Endodermal cell (in vitro differentiated cells): ENCODE measurements around the gene SLC9C2. TPM values are rescaled to one million over a fixed set of nuclear protein-coding genes. Genes with fewer than 3 reads are reported as not detected.
A peak's percentile ranks its signal among the peaks of the same experiment; 100 is the strongest.
"Not testable (repeated sequence)": the region's sequence is repeated elsewhere in the genome, so short reads cannot be mapped to it uniquely, and the experiment has no call there.

ENCODE experiments used
- DNase-seq: peaks from one replicate; pipeline ENCODE4 v3.0.0-alpha.2; 2017
- H3K27ac ChIP-seq: 2 replicates; pipeline ENCODE4 v1.5.1; 2013; ENCODE audit warnings: mild to moderate bottlenecking, low read depth, low read length, moderate library complexity
- H3K27me3 ChIP-seq: 2 replicates; pipeline ENCODE4 v1.6.1; 2013; ENCODE audit warnings: mild to moderate bottlenecking, low read length, moderate library complexity; ENCODE audit not compliant: insufficient read depth, control insufficient read depth, poor library complexity, severe bottlenecking
- H3K36me3 ChIP-seq: 2 replicates; pipeline ENCODE4 v1.7.0; 2013; ENCODE audit warnings: mild to moderate bottlenecking, low read length, moderate library complexity; ENCODE audit not compliant: control insufficient read depth, insufficient read depth
- H3K4me1 ChIP-seq: one replicate; pipeline ENCODE4 v1.7.0; 2013; ENCODE audit warnings: low read length; ENCODE audit not compliant: control insufficient read depth, insufficient read depth
- H3K4me3 ChIP-seq: 2 replicates; pipeline ENCODE4 v1.5.1; 2013; ENCODE audit warnings: mild to moderate bottlenecking, low read length, moderate library complexity
- H3K9ac ChIP-seq: 2 replicates; pipeline ENCODE4 v1.6.1; 2013; ENCODE audit warnings: mild to moderate bottlenecking, low read length, moderate library complexity; ENCODE audit not compliant: poor library complexity, severe bottlenecking; ENCODE audit errors: extremely low read depth
- H3K9me3 ChIP-seq: 2 replicates; pipeline ENCODE4 v1.6.1; 2013; ENCODE audit warnings: mild to moderate bottlenecking, low read length, moderate library complexity; ENCODE audit not compliant: control insufficient read depth
- H3K27ac Mint-ChIP-seq: 2 replicates; pipeline ENCODE4 v1.8.0; 2020; ENCODE audit warnings: mixed read lengths
- H3K27me3 Mint-ChIP-seq: 2 replicates; pipeline ENCODE4 v1.8.0; 2021; ENCODE audit warnings: mild to moderate bottlenecking, mixed read lengths; ENCODE audit not compliant: insufficient read depth
- H3K36me3 Mint-ChIP-seq: 2 replicates; pipeline ENCODE4 v1.8.0; 2020; ENCODE audit warnings: low read depth, mixed read lengths
- H3K4me1 Mint-ChIP-seq: 2 replicates; pipeline ENCODE4 v1.8.0; 2020; ENCODE audit warnings: mixed read lengths
- H3K4me3 Mint-ChIP-seq: 2 replicates; pipeline ENCODE4 v1.8.0; 2020; ENCODE audit warnings: mild to moderate bottlenecking, moderate library complexity, mixed read lengths
- H3K9me3 Mint-ChIP-seq: 2 replicates; pipeline ENCODE4 v1.8.0; 2020; ENCODE audit warnings: mild to moderate bottlenecking, mixed read lengths
- WGBS, 2 experiments: methylation state at CpG; one replicate each; pipeline versions ENCODE4 v1.1.5 to v1.1.7; 2013; ENCODE audit warnings: missing lambda C conversion rate in 2 of 2, mixed read lengths in 1 of 2; ENCODE audit not compliant: insufficient coverage in 1 of 2, insufficient read length in 1 of 2; 5-methylcytosine and 5-hydroxymethylcytosine counted together
- long read RNA-seq, 4 experiments: library from polyadenylated mRNA in 2 of 4; library from RNA in 1 of 4; library from capped mRNA in 1 of 4; stranded (forward) in 3 of 4; unstranded in 1 of 4; transcript quantifications; one replicate each; pipeline ENCODE4 v2.0.0, GENCODE V29; 2020 to 2021; ENCODE audit warnings: inconsistent platforms in 1 of 4
- polyA plus RNA-seq, 2 experiments: library from polyadenylated mRNA; stranded (reverse); fragments of 50-300 nt; gene quantifications; one replicate each; pipeline ENCODE4 v1.2.3, GENCODE V29; 2013
- total RNA-seq, 2 donors: library from RNA; stranded (reverse); fragmentation: NEBNext Ultra II Directional in 1 of 2; extraction: Animal tissue kit (Norgen Biotek cat#: 25700) in 1 of 2; gene quantifications; 2 replicates in 1 of 2; 3 replicates in 1 of 2; pipeline ENCODE4 v1.2.1, GENCODE V29; 2021
- TF ChIP-seq, protein P1 (sequence below): fragments of 200-600 bp; sonication (generic); conservative IDR thresholded peaks from 2 replicates; pipeline ENCODE4 v1.5.0; 2021; ENCODE audit warnings: antibody characterized with exemption, mild to moderate bottlenecking

Gene SLC9C2
- not detected for total RNA-seq
- not detected for polyA plus RNA-seq (2013, experiment 1 of 2)
- not detected for polyA plus RNA-seq (2013, experiment 2 of 2)
- long read RNA-seq, experiment 1, partial matches to known transcripts, result 0 of 1 reads
- long read RNA-seq, experiment 1, other reads (novel, unspliced or antisense), result 1 of 1 reads
- long read RNA-seq, experiment 2, result 0 reads
- long read RNA-seq, experiment 3, result 0 reads
- long read RNA-seq, experiment 4, partial matches to known transcripts, result 0 of 1 reads
- long read RNA-seq, experiment 4, other reads (novel, unspliced or antisense), result 1 of 1 reads

GRCh38 chr1:173603056-173603591 is at the start of gene SLC9C2:
TSS of gene SLC9C2 (minus strand) at chr1:173603072. CDS start at chr1:173601776, 1,296 bp downstream.
- Mint-ChIP-seq H3K27me3 (no peaks in the 10 kb centered on the region), H3K36me3 (no peaks in the 10 kb centered on the region), H3K27ac (peak within 1 kb of the TSS; percentile 66), H3K9me3 (peaks cover 5% of the 10 kb centered on the region), H3K4me3 (no peak within 1 kb of the TSS), H3K4me1 (peaks cover 6% of the 10 kb centered on the region)
- no peaks in the 10 kb centered on the region for H3K9me3 ChIP-seq
- no peak within 1 kb of the TSS for H3K9ac ChIP-seq
- TF ChIP-seq, protein P1, sequence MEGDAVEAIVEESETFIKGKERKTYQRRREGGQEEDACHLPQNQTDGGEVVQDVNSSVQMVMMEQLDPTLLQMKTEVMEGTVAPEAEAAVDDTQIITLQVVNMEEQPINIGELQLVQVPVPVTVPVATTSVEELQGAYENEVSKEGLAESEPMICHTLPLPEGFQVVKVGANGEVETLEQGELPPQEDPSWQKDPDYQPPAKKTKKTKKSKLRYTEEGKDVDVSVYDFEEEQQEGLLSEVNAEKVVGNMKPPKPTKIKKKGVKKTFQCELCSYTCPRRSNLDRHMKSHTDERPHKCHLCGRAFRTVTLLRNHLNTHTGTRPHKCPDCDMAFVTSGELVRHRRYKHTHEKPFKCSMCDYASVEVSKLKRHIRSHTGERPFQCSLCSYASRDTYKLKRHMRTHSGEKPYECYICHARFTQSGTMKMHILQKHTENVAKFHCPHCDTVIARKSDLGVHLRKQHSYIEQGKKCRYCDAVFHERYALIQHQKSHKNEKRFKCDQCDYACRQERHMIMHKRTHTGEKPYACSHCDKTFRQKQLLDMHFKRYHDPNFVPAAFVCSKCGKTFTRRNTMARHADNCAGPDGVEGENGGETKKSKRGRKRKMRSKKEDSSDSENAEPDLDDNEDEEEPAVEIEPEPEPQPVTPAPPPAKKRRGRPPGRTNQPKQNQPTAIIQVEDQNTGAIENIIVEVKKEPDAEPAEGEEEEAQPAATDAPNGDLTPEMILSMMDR, result no peak
- H3K27ac ChIP-seq, result no peak within 1 kb of the TSS
- H3K4me3 ChIP-seq, result no peak within 1 kb of the TSS
- 84 to 100% methylated on average over 2 to 5 of the region's 5 CpGs for WGBS, 2 experiments
- H3K36me3 ChIP-seq, result no peaks in the 10 kb centered on the region
- DNase-seq, result no peak
- H3K4me1 ChIP-seq, result no peaks in the 10 kb centered on the region
- no peaks in the 10 kb centered on the region for H3K27me3 ChIP-seq

DNA sequence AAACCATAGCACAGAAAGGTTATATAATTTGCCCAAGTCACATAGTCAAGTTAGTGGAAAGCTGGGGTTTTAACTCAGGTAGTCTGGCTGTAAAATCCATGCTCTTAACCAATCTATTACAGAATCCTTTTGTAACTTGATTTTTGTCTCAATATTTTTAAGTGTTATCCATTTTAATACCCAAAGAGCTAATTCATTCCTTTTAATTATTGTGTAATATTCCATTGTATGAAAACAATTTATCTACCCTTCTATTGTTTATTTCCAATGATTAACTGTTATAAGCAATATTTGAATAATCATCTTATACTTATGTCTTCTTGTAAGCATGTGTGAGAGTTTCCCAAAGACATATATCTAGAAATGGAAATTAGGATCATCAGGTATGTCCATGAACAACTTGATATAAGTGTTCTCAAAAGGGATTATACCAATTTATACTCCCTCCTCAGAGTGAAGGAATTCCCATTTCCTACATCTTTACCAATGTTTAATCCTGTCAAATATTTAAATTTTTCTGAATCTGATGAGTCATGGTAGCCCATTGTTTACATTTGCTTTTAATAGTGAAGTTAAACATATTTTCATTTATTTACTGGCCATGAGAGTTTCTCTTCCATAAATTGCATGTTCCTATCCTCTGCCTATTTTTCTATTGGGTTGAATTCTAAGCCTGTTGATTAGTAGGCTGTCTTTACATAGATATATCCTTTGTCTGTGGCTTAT is 46.2 kb upstream of the SLC9C2 start:
- Histone ChIP-seq H3K27ac (no peak overlapping the region), H3K9me3 (no peaks in the 10 kb centered on the region), H3K4me1 (no peaks in the 10 kb centered on the region), H3K4me3 (no peak overlapping the region), H3K9ac (no peak overlapping the region), H3K36me3 (no peaks in the 10 kb centered on the region), H3K27me3 (no peaks in the 10 kb centered on the region)
- Mint-ChIP-seq H3K27me3 (peaks cover 3% of the 10 kb centered on the region), H3K27ac (no peak overlapping the region), H3K36me3 (no peaks in the 10 kb centered on the region), H3K9me3 (peaks cover 18% of the 10 kb centered on the region), H3K4me1 (no peaks in the 10 kb centered on the region), H3K4me3 (no peak overlapping the region)
- no peak for DNase-seq
- TF ChIP-seq, protein P1, result no peak

DNA sequence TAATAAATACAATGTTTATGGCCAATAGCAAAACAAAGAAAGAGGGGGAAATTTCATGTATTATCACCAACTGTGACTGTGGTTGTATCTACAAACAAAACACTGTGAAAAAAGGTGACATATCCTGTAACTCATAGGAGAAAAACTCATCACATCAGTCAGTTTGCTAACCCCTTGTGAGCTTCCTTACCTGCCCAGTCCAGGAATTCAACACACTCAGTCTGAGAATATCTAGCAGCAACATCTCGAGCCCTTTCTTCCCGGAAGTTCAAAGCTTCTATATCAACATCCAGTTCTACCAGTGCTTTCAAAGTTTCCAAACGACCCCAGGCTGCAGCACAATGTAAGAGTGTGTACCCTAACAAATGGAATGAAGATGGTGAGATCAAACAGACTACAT is 43.8 kb upstream of the SLC9C2 start:
- no peak overlapping the region for H3K27ac Mint-ChIP-seq
- Histone ChIP-seq H3K9ac (no peak overlapping the region), H3K36me3 (no peaks in the 10 kb centered on the region), H3K4me3 (no peak overlapping the region), H3K27ac (no peak overlapping the region), H3K27me3 (no peaks in the 10 kb centered on the region), H3K4me1 (no peaks in the 10 kb centered on the region), H3K9me3 (peaks cover 11% of the 10 kb centered on the region)
- H3K4me3 Mint-ChIP-seq, result no peak overlapping the region
- TF ChIP-seq, protein P1, result no peak
- no peaks in the 10 kb centered on the region for H3K4me1 Mint-ChIP-seq
- H3K27me3 Mint-ChIP-seq, result peaks cover 1% of the 10 kb centered on the region
- peaks cover 2% of the 10 kb centered on the region for H3K36me3 Mint-ChIP-seq
- no peak for DNase-seq
- H3K9me3 Mint-ChIP-seq, result peaks cover 11% of the 10 kb centered on the region
- 86% methylated on average over 3 of the region's 3 CpGs; no CpG with 5 or more reads in 1 of the 2 experiments for WGBS, 2 experiments

DNA sequence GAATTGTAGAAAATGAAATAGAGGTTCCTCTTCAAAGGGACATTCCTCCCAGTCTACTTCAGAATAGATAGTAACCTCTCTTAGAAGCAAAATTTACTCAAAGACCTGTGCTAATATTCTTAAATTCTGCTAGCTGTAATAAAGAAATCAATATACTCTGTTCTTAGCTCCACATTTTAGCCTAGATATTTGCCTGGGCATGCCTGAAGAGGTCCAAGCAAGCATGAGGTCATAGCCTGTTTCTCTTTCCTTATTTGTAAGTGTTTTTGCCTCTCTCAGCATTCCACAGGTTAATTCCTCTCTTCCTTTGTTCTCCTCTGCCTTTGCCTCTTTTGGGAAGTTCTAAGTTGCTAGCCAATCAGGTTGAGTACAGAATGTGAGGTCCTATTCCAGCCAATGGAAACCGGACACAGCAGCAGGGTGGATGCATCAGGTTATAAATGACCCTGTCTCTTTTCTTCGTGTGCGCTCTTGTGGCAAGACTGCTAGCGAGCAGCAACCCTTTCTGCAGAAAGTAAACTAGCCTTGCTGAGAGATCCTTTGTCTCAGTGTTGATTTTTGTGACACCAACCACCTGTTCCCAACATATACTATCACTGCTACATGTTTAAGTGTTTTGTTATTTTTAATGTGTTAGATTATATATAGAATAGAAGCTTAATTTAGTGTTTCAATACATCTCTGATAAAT is 39.7 kb upstream of the SLC9C2 start:
- not testable (repeated sequence) for H3K4me1 Mint-ChIP-seq, H3K9ac ChIP-seq, H3K4me3 Mint-ChIP-seq, H3K36me3 Mint-ChIP-seq, H3K4me3 ChIP-seq, H3K27ac Mint-ChIP-seq, H3K4me1 ChIP-seq, H3K27ac ChIP-seq, H3K27me3 Mint-ChIP-seq, H3K36me3 ChIP-seq, H3K27me3 ChIP-seq
- peak; percentile 52 for DNase-seq
- 83 to 89% methylated on average over 1 to 4 of the region's 4 CpGs for WGBS, 2 experiments
- H3K9me3 Mint-ChIP-seq, result peaks cover 19% of the 10 kb centered on the region
- peaks cover 25% of the 10 kb centered on the region for H3K9me3 ChIP-seq
